DND-41 (cell line): ENCODE results near the gene HSPG2.

Experiments
- EZH2 ChIP-seq: IDR thresholded peaks from 3 replicates; pipeline ENCODE4 v1.6.1; 2012; ENCODE audit warnings: borderline replicate concordance, low read depth, mild to moderate bottlenecking, moderate library complexity, low read length, inconsistent platforms; ENCODE audit not compliant: severe bottlenecking
- TF ChIP-seq, protein P1 (sequence below): IDR thresholded peaks from 2 replicates; pipeline ENCODE4 v1.5.1; 2012; ENCODE audit warnings: borderline replicate concordance, low read length, moderate library complexity, mild to moderate bottlenecking; ENCODE audit not compliant: poor library complexity, severe bottlenecking; ENCODE audit errors: extremely low read depth

DNA sequence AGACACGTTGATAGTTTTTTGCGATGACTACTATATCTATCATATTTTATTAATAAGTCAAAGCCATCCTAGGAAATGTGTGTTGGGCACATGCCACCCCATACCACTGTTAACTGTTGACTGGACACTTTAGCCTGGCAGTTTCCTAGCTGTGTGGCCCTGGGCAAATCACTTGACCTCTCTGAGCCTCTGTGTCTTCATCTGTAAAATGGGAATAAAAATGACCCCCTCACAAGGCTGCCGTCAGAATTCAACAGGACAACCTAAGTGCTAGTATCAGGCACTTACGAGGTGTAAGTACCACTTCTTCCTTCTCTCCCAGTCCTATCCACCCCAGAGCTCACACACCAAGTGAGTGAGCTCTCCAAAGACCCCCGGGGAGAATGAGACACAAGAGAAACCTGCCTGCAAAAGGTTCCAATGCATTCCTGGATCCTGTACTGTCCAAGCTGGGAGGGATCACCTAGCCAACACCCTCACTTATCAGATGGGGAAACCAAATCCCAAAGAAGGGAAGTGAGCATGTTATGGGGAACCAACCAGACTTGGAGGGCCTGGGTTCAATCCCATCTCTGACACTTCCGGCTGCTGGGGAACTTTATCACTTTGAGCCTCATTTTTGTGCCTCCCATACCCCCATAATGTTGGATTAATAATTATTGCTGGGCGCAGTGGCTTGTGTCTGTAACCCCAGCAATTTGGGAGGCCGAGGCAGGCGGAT, 24.9 kb downstream of the HSPG2 start:
- TF ChIP-seq, protein P1, sequence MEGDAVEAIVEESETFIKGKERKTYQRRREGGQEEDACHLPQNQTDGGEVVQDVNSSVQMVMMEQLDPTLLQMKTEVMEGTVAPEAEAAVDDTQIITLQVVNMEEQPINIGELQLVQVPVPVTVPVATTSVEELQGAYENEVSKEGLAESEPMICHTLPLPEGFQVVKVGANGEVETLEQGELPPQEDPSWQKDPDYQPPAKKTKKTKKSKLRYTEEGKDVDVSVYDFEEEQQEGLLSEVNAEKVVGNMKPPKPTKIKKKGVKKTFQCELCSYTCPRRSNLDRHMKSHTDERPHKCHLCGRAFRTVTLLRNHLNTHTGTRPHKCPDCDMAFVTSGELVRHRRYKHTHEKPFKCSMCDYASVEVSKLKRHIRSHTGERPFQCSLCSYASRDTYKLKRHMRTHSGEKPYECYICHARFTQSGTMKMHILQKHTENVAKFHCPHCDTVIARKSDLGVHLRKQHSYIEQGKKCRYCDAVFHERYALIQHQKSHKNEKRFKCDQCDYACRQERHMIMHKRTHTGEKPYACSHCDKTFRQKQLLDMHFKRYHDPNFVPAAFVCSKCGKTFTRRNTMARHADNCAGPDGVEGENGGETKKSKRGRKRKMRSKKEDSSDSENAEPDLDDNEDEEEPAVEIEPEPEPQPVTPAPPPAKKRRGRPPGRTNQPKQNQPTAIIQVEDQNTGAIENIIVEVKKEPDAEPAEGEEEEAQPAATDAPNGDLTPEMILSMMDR: no peak
- no peak for TF ChIP-seq EZH2
